B cell (primary cell): ENCODE results near the gene RPL29. TPM values are rescaled to one million over a fixed set of nuclear protein-coding genes. Genes with fewer than 3 reads are reported as not detected.

Experiments
- ATAC-seq: fragments of 200-7000 bp; cut with Tn5 transposase; one replicate; pipeline ENCODE4 v1.10.0; 2021; ENCODE audit warnings: low read depth, mild to moderate bottlenecking, moderate number of reproducible peaks, moderate library complexity
- CTCF ChIA-PET: fragments of 350-600 bp; sonication (Branson Sonifier 250); formaldehyde crosslinking; loops from one replicate; lab custom pipeline; 2021; ENCODE audit warnings: antibody characterized with exemption, inconsistent platforms; lab: Charles Lee
- POLR2A ChIA-PET: fragments of 350-600 bp; sonication (Branson Sonifier 250); formaldehyde crosslinking; loops from one replicate; lab custom pipeline; 2021; ENCODE audit warnings: antibody characterized with exemption; lab: Charles Lee
- DNase-seq: peaks from one replicate; pipeline ENCODE4 v3.0.0; 2013
- H2AFZ ChIP-seq: 2 replicates; pipeline ENCODE4 v1.6.1; 2012; ENCODE audit warnings: mild to moderate bottlenecking, low read depth, low read length; ENCODE audit not compliant: insufficient read depth, poor library complexity, severe bottlenecking
- H3K27ac ChIP-seq, 2 donors: 1 replicate in 1 of 2; 2 replicates in 1 of 2; pipeline ENCODE4 v1.5.1; 2012 to 2013; ENCODE audit warnings: low read length in 2 of 2, mild to moderate bottlenecking in 2 of 2, moderate library complexity in 1 of 2
- H3K27me3 ChIP-seq, 4 experiments: fragments of 200-600 bp in 1 of 4; sonication (generic) in 1 of 4; replicated peaks in 1 of 4; 1 replicate in 2 of 4; 2 replicates in 2 of 4; pipeline versions ENCODE4 v1.6.1 to v1.7.0; 2013 to 2016; ENCODE audit warnings: low read length in 3 of 4, mild to moderate bottlenecking in 2 of 4, mixed read lengths in 1 of 4, moderate library complexity in 1 of 4; ENCODE audit not compliant: insufficient read depth in 4 of 4, control insufficient read depth in 3 of 4; ENCODE audit errors: control extremely low read depth in 1 of 4
- H3K36me3 ChIP-seq, 2 experiments: replicated peaks in 1 of 2; 1 replicate in 1 of 2; 2 replicates in 1 of 2; pipeline versions ENCODE4 v1.6.1 to v1.7.1; 2013; ENCODE audit warnings: low read length in 1 of 2; ENCODE audit not compliant: insufficient read depth in 2 of 2, control insufficient read depth in 1 of 2; ENCODE audit errors: control extremely low read depth in 1 of 2, extremely low read depth in 1 of 2
- H3K4me1 ChIP-seq, 2 donors: fragments of 200-600 bp in 1 of 2; sonication (generic) in 1 of 2; 1 replicate in 1 of 2; 2 replicates in 1 of 2; pipeline versions ENCODE4 v1.5.1 to v1.6.1; 2013 to 2017; ENCODE audit warnings: low read length in 2 of 2; ENCODE audit not compliant: control insufficient read depth in 2 of 2, insufficient read depth in 2 of 2
- H3K4me2 ChIP-seq: replicated peaks from 2 replicates; pipeline ENCODE3; 2012; ENCODE audit warnings: mild to moderate bottlenecking, low read depth, low read length; ENCODE audit not compliant: poor library complexity, severe bottlenecking
- H3K4me3 ChIP-seq, 5 experiments: fragments of 200-600 bp in 1 of 5; sonication (generic) in 1 of 5; 1 replicate in 3 of 5; 2 replicates in 2 of 5; pipeline versions ENCODE4 v1.5.1 to v1.7.0; 2011 to 2016; ENCODE audit warnings: low read length in 4 of 5, mild to moderate bottlenecking in 4 of 5, low read depth in 2 of 5, control low read depth in 1 of 5, moderate library complexity in 1 of 5; ENCODE audit not compliant: insufficient read depth in 1 of 5; ENCODE audit errors: control extremely low read depth in 1 of 5, extremely low read depth in 1 of 5
- H3K79me2 ChIP-seq: fragments of 200-600 bp; sonication (generic); one replicate; pipeline ENCODE4 v1.6.0; 2016; ENCODE audit warnings: low read length; ENCODE audit not compliant: control insufficient read depth, insufficient read depth
- H3K9ac ChIP-seq: fragments of 200-600 bp; sonication (generic); 2 replicates; pipeline ENCODE4 v1.6.1; 2017; ENCODE audit warnings: mild to moderate bottlenecking, low read length, moderate library complexity
- H3K9me3 ChIP-seq, 3 donors: one replicate each; pipeline versions ENCODE4 v1.6.1 to v1.7.1; 2013; ENCODE audit warnings: low read length in 2 of 3; ENCODE audit not compliant: control insufficient read depth in 2 of 3, insufficient read depth in 1 of 3; ENCODE audit errors: control extremely low read depth in 1 of 3
- H4K20me1 ChIP-seq: 2 replicates; pipeline ENCODE4 v1.6.0; 2012; ENCODE audit warnings: mild to moderate bottlenecking, low read length; ENCODE audit not compliant: insufficient read depth, control insufficient read depth, poor library complexity, severe bottlenecking
- H3K27ac Mint-ChIP-seq: one replicate; pipeline ENCODE4 v1.8.0; 2021; ENCODE audit warnings: mixed read lengths
- H3K27me3 Mint-ChIP-seq: one replicate; pipeline ENCODE4 v1.8.0; 2021; ENCODE audit warnings: mixed read lengths
- H3K4me1 Mint-ChIP-seq: one replicate; pipeline ENCODE4 v1.8.0; 2021; ENCODE audit warnings: mixed read lengths
- H3K4me3 Mint-ChIP-seq: one replicate; pipeline ENCODE4 v1.8.0; 2021; ENCODE audit warnings: mixed read lengths
- H3K9me3 Mint-ChIP-seq: one replicate; pipeline ENCODE4 v1.8.0; 2022; ENCODE audit warnings: mixed read lengths; ENCODE audit not compliant: insufficient read depth
- EZH2 ChIP-seq: IDR thresholded peaks from 2 replicates; pipeline ENCODE4 v1.6.1; 2012; ENCODE audit warnings: borderline replicate concordance, low read depth, mild to moderate bottlenecking, moderate library complexity, low read length; ENCODE audit not compliant: insufficient read depth, poor library complexity, severe bottlenecking
- whole genome bisulfite sequencing: methylation state at CpG from one replicate; pipeline ENCODE4 v1.1.5; 2013; ENCODE audit warnings: missing lambda C conversion rate; ENCODE audit not compliant: insufficient coverage; 5-methylcytosine and 5-hydroxymethylcytosine counted together
- intact Hi-C: fragments of 100-400 bp; cut with micrococcal nuclease; formaldehyde crosslinking; loops from one replicate; pipeline ENCODE4 v1.10.0; 2022
- polyA plus RNA-seq: library from polyadenylated mRNA; depleted of rRNA; stranded (reverse); fragments of >200 nt; gene quantifications from 2 replicates; pipeline ENCODE4 v1.2.3, GENCODE V29; 2012
- total RNA-seq, 2 donors: library from RNA; stranded (reverse); fragments of 120-200 nt in 1 of 2; gene quantifications; 1 replicate in 1 of 2; 2 replicates in 1 of 2; pipeline versions ENCODE4 v1.2.3 to v1.2.4, GENCODE V29; 2013 to 2022
- TF ChIP-seq, protein P1 (sequence below): fragments of 200-600 bp; IDR thresholded peaks from one replicate; pipeline ENCODE4 v1.8.0; 2022; ENCODE audit warnings: antibody characterized with exemption, mild to moderate bottlenecking

The RPL29 gene
- total and polyA plus RNA-seq, 2 donors (not counting 1 experiment from before 2014, with no cell fraction given), result 1,552 to 3,787 TPM

GRCh38 chr3:51963951-51964451 lies 31.7 kb downstream of the RPL29 start:
- Histone ChIP-seq H2AFZ (no peak overlapping the region), H3K27me3 (no peaks in the 10 kb centered on the region), H3K36me3 (no peaks in the 10 kb centered on the region), H4K20me1 (no peaks in the 10 kb centered on the region), H3K4me1 (peaks cover 6 to 20% of the 10 kb centered on the region in 2 donors), H3K79me2 (peaks cover 4% of the 10 kb centered on the region), H3K27ac (no peak overlapping the region), H3K4me2 (no peak overlapping the region), H3K4me3 (no peak overlapping the region), H3K9me3 (no peaks in the 10 kb centered on the region), H3K9ac (no peak overlapping the region)
- ChIA-PET POLR2A (no interaction called here), CTCF (interaction anchor here (1.7 kb wide), 1 partner anchor 21 kb away, joined by 6 read pairs; the partner anchor contains the start of gene PARP3)
- no peaks in the 10 kb centered on the region for H3K9me3 Mint-ChIP-seq
- no peak overlapping the region for H3K4me3 Mint-ChIP-seq
- WGBS, result 87% methylated on average over 10 of the region's 12 CpGs
- intact Hi-C loops, result no loop called here
- no peak overlapping the region for H3K27ac Mint-ChIP-seq
- no peaks in the 10 kb centered on the region for H3K27me3 Mint-ChIP-seq
- ATAC-seq (no peak), DNase-seq (no peak)
- no peak for TF ChIP-seq EZH2
- TF ChIP-seq, protein P1, sequence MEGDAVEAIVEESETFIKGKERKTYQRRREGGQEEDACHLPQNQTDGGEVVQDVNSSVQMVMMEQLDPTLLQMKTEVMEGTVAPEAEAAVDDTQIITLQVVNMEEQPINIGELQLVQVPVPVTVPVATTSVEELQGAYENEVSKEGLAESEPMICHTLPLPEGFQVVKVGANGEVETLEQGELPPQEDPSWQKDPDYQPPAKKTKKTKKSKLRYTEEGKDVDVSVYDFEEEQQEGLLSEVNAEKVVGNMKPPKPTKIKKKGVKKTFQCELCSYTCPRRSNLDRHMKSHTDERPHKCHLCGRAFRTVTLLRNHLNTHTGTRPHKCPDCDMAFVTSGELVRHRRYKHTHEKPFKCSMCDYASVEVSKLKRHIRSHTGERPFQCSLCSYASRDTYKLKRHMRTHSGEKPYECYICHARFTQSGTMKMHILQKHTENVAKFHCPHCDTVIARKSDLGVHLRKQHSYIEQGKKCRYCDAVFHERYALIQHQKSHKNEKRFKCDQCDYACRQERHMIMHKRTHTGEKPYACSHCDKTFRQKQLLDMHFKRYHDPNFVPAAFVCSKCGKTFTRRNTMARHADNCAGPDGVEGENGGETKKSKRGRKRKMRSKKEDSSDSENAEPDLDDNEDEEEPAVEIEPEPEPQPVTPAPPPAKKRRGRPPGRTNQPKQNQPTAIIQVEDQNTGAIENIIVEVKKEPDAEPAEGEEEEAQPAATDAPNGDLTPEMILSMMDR, result no peak
- H3K4me1 Mint-ChIP-seq, result peaks cover 18% of the 10 kb centered on the region

GRCh38 chr3:51962854-51963530 lies 32.7 kb downstream of the RPL29 start:
- peaks cover 8% of the 10 kb centered on the region for H3K4me1 Mint-ChIP-seq
- ChIA-PET POLR2A (no interaction called here), CTCF (interaction anchor here (0.6 to 1.7 kb wide), 4 partner anchors 8 to 29 kb away, joined by 3 to 6 read pairs (median 3); partner anchors contain the start of genes ABHD14B and PARP3)
- intact Hi-C loops, result no loop called here
- H3K4me3 ChIP-seq, result no peak overlapping the region
- H3K27ac ChIP-seq, result no peak overlapping the region
- H2AFZ ChIP-seq, result no peak overlapping the region
- H3K9ac ChIP-seq, result no peak overlapping the region
- H3K27me3 ChIP-seq, result no peaks in the 10 kb centered on the region
- H3K9me3 Mint-ChIP-seq, result no peaks in the 10 kb centered on the region
- no peaks in the 10 kb centered on the region for H3K27me3 Mint-ChIP-seq
- H3K36me3 ChIP-seq, result no peaks in the 10 kb centered on the region
- H3K9me3 ChIP-seq, result no peaks in the 10 kb centered on the region
- ATAC-seq (no peak), DNase-seq (no peak)
- peaks cover 4% of the 10 kb centered on the region for H3K79me2 ChIP-seq
- H3K4me2 ChIP-seq, result no peak overlapping the region
- no peaks in the 10 kb centered on the region for H4K20me1 ChIP-seq
- 85% methylated on average over 6 of the region's 6 CpGs for WGBS
- TF ChIP-seq, protein P1, result no peak
- no peak for TF ChIP-seq EZH2
- H3K4me1 ChIP-seq, result peaks cover 6 to 13% of the 10 kb centered on the region in 2 donors
- H3K27ac Mint-ChIP-seq, result no peak overlapping the region
- H3K4me3 Mint-ChIP-seq, result no peak overlapping the region
